Measurements from ENCODE around the gene CD48. TPM values are rescaled to one million over a fixed set of nuclear protein-coding genes. Genes with fewer than 3 reads are reported as not detected.

CD48 gene
- total and polyA plus RNA-seq, 2 of the 4 experiments (the other 2 are of a cell fraction) = not detected

GRCh38 chr1:160748181-160748877, 36.7 kb upstream of the CD48 start:
- no peak overlapping the region for H2AK5ac ChIP-seq (ENCODE audit: low read depth, low read length)
- no peak overlapping the region for H4K5ac ChIP-seq (ENCODE audit: low read depth, low read length)
- no peaks in the 10 kb centered on the region for H3K79me1 ChIP-seq (ENCODE audit: low read depth in 1 of 2, low read length in 2 of 2)
- dilution Hi-C loops (cut with HindIII; ENCODE audit: low sequenced_read_pairs, unreplicated experiment) (no loop called here), in situ Hi-C loops (cut with MboI; ENCODE audit: low sequenced_read_pairs) (no loop called here), intact Hi-C loops (cut with micrococcal nuclease) (no loop called here)
- ChIA-PET CTCF (no interaction called here), POLR2A (ENCODE audit: unreplicated experiment) (no interaction called here)
- no peak overlapping the region for H3K4ac ChIP-seq (ENCODE audit: low read depth, low read length)
- no TSS peak for BruUV-seq (replicated peaks)
- H4K91ac ChIP-seq (ENCODE audit: insufficient read depth, low read depth, low read length) = no peak overlapping the region
- H2AK9ac ChIP-seq (replicated peaks; ENCODE audit: low read depth, low read length, poor library complexity) = no peak overlapping the region
- DNase-seq (no peak), ATAC-seq (ENCODE audit: low read depth) (no peak)
- no peaks in the 10 kb centered on the region for H3K9me1 ChIP-seq (ENCODE audit: insufficient read depth, low read length)
- no peak overlapping the region for H2BK120ac ChIP-seq (ENCODE audit: low read depth, low read length)
- H4K8ac ChIP-seq (ENCODE audit: low read depth in 2 of 2, low read length in 2 of 2) = no peak overlapping the region
- no peak overlapping the region for H3K4me3 ChIP-seq (ENCODE audit: insufficient read depth, low read depth, low read length)
- H3K27ac ChIP-seq (ENCODE audit: insufficient read depth, low read length) = no peak overlapping the region
- H3K27me3 ChIP-seq (ENCODE audit: control insufficient read depth, insufficient read depth, low read length) = no peaks in the 10 kb centered on the region; the same call in 1 of the 2 replicates
- no peaks in the 10 kb centered on the region for H4K20me1 ChIP-seq (ENCODE audit: insufficient read depth, low read length)
- H2BK20ac ChIP-seq (ENCODE audit: low read depth, low read length) = no peak overlapping the region
- no peaks in the 10 kb centered on the region for H3K9me3 ChIP-seq (ENCODE audit: control insufficient read depth, insufficient read depth, low read length)
- H3K18ac ChIP-seq (ENCODE audit: low read depth, low read length) = no peak overlapping the region
- H3K23ac ChIP-seq (ENCODE audit: low read depth, low read length) = no peak overlapping the region
- no peak overlapping the region for H2BK5ac ChIP-seq (ENCODE audit: low read depth, low read length, poor library complexity, severe bottlenecking)
- no peak overlapping the region for H2AFZ ChIP-seq (replicated peaks; ENCODE audit: low read length, poor library complexity)
- no peak overlapping the region for H3K56ac ChIP-seq (ENCODE audit: extremely low read depth, insufficient read depth, low read length)
- H2BK15ac ChIP-seq (ENCODE audit: low read depth, low read length) = no peak overlapping the region
- WGBS, 2 experiments (ENCODE audit: extremely low coverage in 2 of 2, insufficient read length in 1 of 2) = no CpG with 5 or more reads among the region's 10 CpGs
- TF ChIP-seq RCOR1 (IDR thresholded peaks at IDR 0.05; ENCODE audit: insufficient replicate concordance, low read length) (no peak), BHLHE40 (IDR thresholded peaks at IDR 0.05; ENCODE audit: low read depth, low read length) (no peak), POLR2A (IDR thresholded peaks at IDR 0.05; ENCODE audit: low read depth, low read length) (no peak), RAD21 (IDR thresholded peaks at IDR 0.05; ENCODE audit: low read length) (no peak), CTCF (conservative IDR thresholded peaks at IDR 0.05; ENCODE audit: low read depth, low read length) (no peak), MXI1 (IDR thresholded peaks at IDR 0.05; ENCODE audit: borderline replicate concordance, low read depth, low read length) (no peak), MAFK (IDR thresholded peaks at IDR 0.05; ENCODE audit: low read depth, low read length) (no peak)
- no peaks in the 10 kb centered on the region for H3K4me1 ChIP-seq (ENCODE audit: control insufficient read depth, insufficient read depth, low read length)
- H3K9ac ChIP-seq (ENCODE audit: low read depth, low read length) = no peak overlapping the region
- H3K36me3 ChIP-seq (ENCODE audit: control insufficient read depth, insufficient read depth, low read length) = no peaks in the 10 kb centered on the region
- H3K14ac ChIP-seq (replicated peaks; ENCODE audit: low read depth, low read length) = no peak overlapping the region
- H3K4me2 ChIP-seq (ENCODE audit: low read depth, low read length) = no peak overlapping the region
